ENCODE results near the gene SLC27A3. TPM values are rescaled to one million over a fixed set of nuclear protein-coding genes. Genes with fewer than 3 reads are reported as not detected.

The SLC27A3 gene
- polyA plus RNA-seq, 1 donor from 2014 or later = 30.6 TPM

DNA sequence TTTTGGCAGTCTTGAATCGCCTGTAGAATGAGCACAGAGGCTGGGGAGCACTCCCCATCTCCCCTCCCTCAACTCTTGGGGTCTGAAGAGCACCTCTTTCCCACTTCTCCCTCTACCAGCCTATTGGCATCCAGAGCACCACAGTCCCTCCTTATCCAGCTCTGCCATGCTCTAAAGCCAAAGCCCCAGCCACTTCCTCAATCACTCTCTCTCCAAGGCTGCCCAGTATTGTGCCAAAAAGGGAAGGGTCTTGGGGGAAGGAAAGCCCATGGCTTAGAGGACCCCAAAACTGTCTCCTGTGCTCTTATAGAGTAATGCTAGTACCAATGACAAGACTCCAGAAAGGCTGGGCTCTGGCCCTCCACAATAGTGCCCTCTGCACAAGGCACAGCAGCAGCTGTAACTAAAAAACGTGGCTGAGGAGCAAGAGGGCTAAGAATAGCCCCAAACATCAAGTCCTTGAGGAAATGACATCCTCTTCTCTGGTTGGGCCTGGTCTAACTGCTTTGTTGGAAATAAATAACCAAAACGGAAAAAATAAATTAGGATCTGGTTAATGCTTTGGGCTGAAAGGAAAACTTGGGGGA is 28.4 kb downstream of the SLC27A3 start:
- Histone ChIP-seq H3F3A (ENCODE audit: insufficient read depth, low read length, poor library complexity, severe bottlenecking) (no peaks in the 10 kb centered on the region), H3K36me3 (ENCODE audit: insufficient read depth, low read length) (no peaks in the 10 kb centered on the region), H3K4me2 (ENCODE audit: low read length) (no peak overlapping the region), H3K79me2 (replicated peaks; ENCODE audit: insufficient read depth, low read length) (no peaks in the 10 kb centered on the region), H3K27me3 (ENCODE audit: insufficient read depth, low read depth, low read length) (no peaks in the 10 kb centered on the region), H2AFZ (ENCODE audit: low read depth, low read length) (no peak overlapping the region), H4K20me1 (ENCODE audit: insufficient read depth) (no peaks in the 10 kb centered on the region), H3K9me2 (ENCODE audit: insufficient read depth, low read length) (no peaks in the 10 kb centered on the region), H3K9me3 (ENCODE audit: low read length) (no peaks in the 10 kb centered on the region), H3K4me3 (ENCODE audit: low read length) (no peak overlapping the region), H3K27ac (ENCODE audit: low read length) (no peak overlapping the region), H3K9ac (ENCODE audit: low read length) (no peak overlapping the region)
- TF ChIP-seq EZH2 (IDR thresholded peaks at IDR 0.05; ENCODE audit: borderline replicate concordance, insufficient read depth, low read length, poor library complexity, severe bottlenecking) (no peak), REST (IDR thresholded peaks at IDR 0.05; ENCODE audit: borderline replicate concordance) (no peak), SMC3 (conservative IDR thresholded peaks at IDR 0.05; ENCODE audit: poor library complexity) (no peak), TAF1 (IDR thresholded peaks at IDR 0.05; ENCODE audit: low read depth) (no peak), RAD21 (conservative IDR thresholded peaks at IDR 0.05) (no peak)

DNA sequence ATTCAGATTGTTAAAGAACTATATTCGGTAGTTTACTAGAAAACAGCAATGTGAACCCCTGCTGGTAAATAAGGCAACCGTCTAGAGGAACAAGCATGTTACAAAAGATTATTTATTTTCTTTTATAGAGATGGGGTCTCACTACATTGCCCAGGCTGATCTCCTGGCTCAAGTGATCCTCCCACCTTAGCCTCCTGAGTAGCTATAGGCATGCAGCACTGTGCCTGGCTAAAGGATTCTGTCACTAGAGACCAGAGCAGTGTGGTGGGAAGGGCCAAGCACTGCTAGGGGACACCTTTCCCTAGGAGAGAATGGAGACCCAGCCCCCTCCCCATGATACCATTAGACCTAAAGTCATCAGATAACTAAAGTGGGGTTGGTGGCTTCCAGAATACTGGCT is 28.9 kb downstream of the SLC27A3 start:
- Histone ChIP-seq H3K9me2 (ENCODE audit: insufficient read depth, low read length) (no peaks in the 10 kb centered on the region), H3K9me3 (ENCODE audit: low read length) (no peaks in the 10 kb centered on the region), H3K9ac (ENCODE audit: low read length) (no peak overlapping the region), H3K4me2 (ENCODE audit: low read length) (no peak overlapping the region), H3K27me3 (ENCODE audit: insufficient read depth, low read depth, low read length) (no peaks in the 10 kb centered on the region), H4K20me1 (ENCODE audit: insufficient read depth) (no peaks in the 10 kb centered on the region), H2AFZ (ENCODE audit: low read depth, low read length) (no peak overlapping the region), H3K79me2 (replicated peaks; ENCODE audit: insufficient read depth, low read length) (no peaks in the 10 kb centered on the region), H3F3A (ENCODE audit: insufficient read depth, low read length, poor library complexity, severe bottlenecking) (no peaks in the 10 kb centered on the region), H3K4me3 (ENCODE audit: low read length) (no peak overlapping the region), H3K36me3 (ENCODE audit: insufficient read depth, low read length) (no peaks in the 10 kb centered on the region), H3K27ac (ENCODE audit: low read length) (no peak overlapping the region)
- TF ChIP-seq SMC3 (conservative IDR thresholded peaks at IDR 0.05; ENCODE audit: poor library complexity) (no peak), REST (IDR thresholded peaks at IDR 0.05; ENCODE audit: borderline replicate concordance) (no peak), MXI1 (conservative IDR thresholded peaks at IDR 0.05; ENCODE audit: poor library complexity, severe bottlenecking) (no peak), RAD21 (conservative IDR thresholded peaks at IDR 0.05) (no peak), TAF1 (IDR thresholded peaks at IDR 0.05; ENCODE audit: low read depth) (no peak), EP300 (conservative IDR thresholded peaks at IDR 0.05; ENCODE audit: poor library complexity, severe bottlenecking) (no peak), POLR2AphosphoS5 (IDR thresholded peaks at IDR 0.05) (no peak), EZH2 (IDR thresholded peaks at IDR 0.05; ENCODE audit: borderline replicate concordance, insufficient read depth, low read length, poor library complexity, severe bottlenecking) (no peak)
- TF ChIP-seq, protein P1, sequence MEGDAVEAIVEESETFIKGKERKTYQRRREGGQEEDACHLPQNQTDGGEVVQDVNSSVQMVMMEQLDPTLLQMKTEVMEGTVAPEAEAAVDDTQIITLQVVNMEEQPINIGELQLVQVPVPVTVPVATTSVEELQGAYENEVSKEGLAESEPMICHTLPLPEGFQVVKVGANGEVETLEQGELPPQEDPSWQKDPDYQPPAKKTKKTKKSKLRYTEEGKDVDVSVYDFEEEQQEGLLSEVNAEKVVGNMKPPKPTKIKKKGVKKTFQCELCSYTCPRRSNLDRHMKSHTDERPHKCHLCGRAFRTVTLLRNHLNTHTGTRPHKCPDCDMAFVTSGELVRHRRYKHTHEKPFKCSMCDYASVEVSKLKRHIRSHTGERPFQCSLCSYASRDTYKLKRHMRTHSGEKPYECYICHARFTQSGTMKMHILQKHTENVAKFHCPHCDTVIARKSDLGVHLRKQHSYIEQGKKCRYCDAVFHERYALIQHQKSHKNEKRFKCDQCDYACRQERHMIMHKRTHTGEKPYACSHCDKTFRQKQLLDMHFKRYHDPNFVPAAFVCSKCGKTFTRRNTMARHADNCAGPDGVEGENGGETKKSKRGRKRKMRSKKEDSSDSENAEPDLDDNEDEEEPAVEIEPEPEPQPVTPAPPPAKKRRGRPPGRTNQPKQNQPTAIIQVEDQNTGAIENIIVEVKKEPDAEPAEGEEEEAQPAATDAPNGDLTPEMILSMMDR (IDR thresholded peaks at IDR 0.05; ENCODE audit: poor library complexity, severe bottlenecking) = no peak

Data from neural cell (in vitro differentiated cells).